ENCODE results near the gene ABHD4. TPM values are rescaled to one million over a fixed set of nuclear protein-coding genes. Genes with fewer than 3 reads are reported as not detected.
"Not testable (repeated sequence)": the region's sequence is repeated elsewhere in the genome, so short reads cannot be mapped to it uniquely, and the experiment has no call there.

Gene ABHD4
- total RNA-seq, 2 donors from 2014 or later = 18.8 to 21.9 TPM

DNA sequence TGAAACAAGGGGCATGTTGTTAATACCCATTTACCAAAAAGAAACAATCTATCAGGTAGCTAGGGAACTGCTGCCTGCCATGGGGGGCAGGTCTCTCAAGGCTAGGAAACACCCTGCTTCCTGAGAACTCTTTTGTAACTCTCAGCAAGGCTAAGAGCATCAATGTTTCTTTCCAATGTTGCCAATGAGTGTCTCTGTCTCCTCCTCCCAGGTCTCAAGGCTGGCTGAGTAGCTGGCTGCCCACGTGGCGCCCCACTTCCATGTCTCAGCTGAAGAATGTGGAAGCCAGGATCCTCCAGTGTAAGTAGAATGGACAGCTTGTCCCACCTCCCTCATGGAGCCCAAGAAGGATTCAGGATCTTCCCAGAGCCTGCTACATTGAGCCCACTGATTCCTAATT is 3.4 kb downstream of the ABHD4 start:
- ATAC-seq (replicated peaks in 1 of 2) = no peak

GRCh38 chr14:22601996-22602395 is 3.9 kb downstream of the ABHD4 start:
- Mint-ChIP-seq H3K27me3 (ENCODE audit: low read depth) (no peaks in the 10 kb centered on the region), H3K27ac (no peak overlapping the region), H3K4me3 (no peak overlapping the region), H3K36me3 (ENCODE audit: insufficient read depth in 2 of 2) (peaks cover 9 to 10% of the 10 kb centered on the region in 2 donors), H3K4me1 (ENCODE audit: low read depth) (peaks cover 37% of the 10 kb centered on the region), H3K9me3 (no peaks in the 10 kb centered on the region)
- no peak for DNase-seq
- no peak for ATAC-seq (replicated peaks in 1 of 2)

More for the DNA sequence above, 3.4 kb downstream of the ABHD4 start:
- Mint-ChIP-seq H3K9me3 (no peaks in the 10 kb centered on the region), H3K27ac (no peak overlapping the region), H3K36me3 (ENCODE audit: insufficient read depth in 2 of 2) (peaks cover 9 to 10% of the 10 kb centered on the region in 2 donors), H3K4me3 (no peak overlapping the region), H3K4me1 (ENCODE audit: low read depth) (peaks cover 37% of the 10 kb centered on the region), H3K27me3 (ENCODE audit: low read depth) (no peaks in the 10 kb centered on the region)
- DNase-seq = no peak

- Mint-ChIP-seq H3K9me3 (no peaks in the 10 kb centered on the region), H3K36me3 (ENCODE audit: insufficient read depth in 2 of 2) (peaks cover 8 to 10% of the 10 kb centered on the region in 2 donors), H3K27ac (no peak overlapping the region), H3K4me1 (ENCODE audit: low read depth) (peaks cover 31% of the 10 kb centered on the region), H3K27me3 (ENCODE audit: low read depth) (no peaks in the 10 kb centered on the region), H3K4me3 (no peak overlapping the region)
- DNase-seq = no peak
- ATAC-seq (replicated peaks in 1 of 2) = no peak
Measured at GRCh38 chr14:22602862-22603261, 4.8 kb downstream of the ABHD4 start.

GRCh38 chr14:22606380-22606779 is 8.3 kb downstream of the ABHD4 start:
- no peak for DNase-seq
- H3K36me3 Mint-ChIP-seq (ENCODE audit: insufficient read depth in 2 of 2) = peaks cover 10 to 14% of the 10 kb centered on the region in 2 donors

GRCh38 chr14:22607291-22607690 is 9.2 kb downstream of the ABHD4 start:
- ATAC-seq (replicated peaks in 1 of 2) = no peak
- Mint-ChIP-seq H3K27me3 (ENCODE audit: low read depth) (no peaks in the 10 kb centered on the region), H3K36me3 (ENCODE audit: insufficient read depth in 2 of 2) (peaks cover 8 to 12% of the 10 kb centered on the region in 2 donors), H3K27ac (no peak overlapping the region), H3K4me3 (no peak overlapping the region), H3K9me3 (no peaks in the 10 kb centered on the region), H3K4me1 (ENCODE audit: low read depth) (peaks cover 3% of the 10 kb centered on the region)
- no peak for DNase-seq

More at GRCh38 chr14:22606380-22606779, 8.3 kb downstream of the ABHD4 start:
- no peak for ATAC-seq (replicated peaks in 1 of 2)
- no peak overlapping the region for H3K27ac Mint-ChIP-seq
- peaks cover 8% of the 10 kb centered on the region for H3K4me1 Mint-ChIP-seq (ENCODE audit: low read depth)
- H3K9me3 Mint-ChIP-seq = no peaks in the 10 kb centered on the region
- no peak overlapping the region for H3K4me3 Mint-ChIP-seq
- H3K27me3 Mint-ChIP-seq (ENCODE audit: low read depth) = no peaks in the 10 kb centered on the region

DNA sequence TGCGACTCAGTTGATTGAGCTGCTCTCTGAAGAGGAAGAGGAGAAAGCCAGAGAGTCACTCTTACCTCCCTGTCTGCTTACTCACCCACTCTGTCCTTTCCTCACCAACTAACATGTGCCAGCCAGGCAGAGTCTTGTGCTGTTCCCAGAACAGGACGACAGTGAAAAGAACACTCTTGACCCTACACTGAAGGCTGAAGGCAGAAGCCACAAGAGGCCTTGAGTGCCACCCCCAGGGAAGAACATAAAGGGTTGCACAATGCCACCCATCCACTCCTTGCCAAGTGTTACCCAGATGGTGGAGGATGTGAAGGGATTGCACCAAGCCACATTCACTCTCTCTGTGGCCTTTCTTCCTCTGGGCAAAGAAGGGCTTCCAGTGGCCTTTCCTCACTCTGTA is 12.8 kb downstream of the ABHD4 start:
- H3K27me3 Mint-ChIP-seq (ENCODE audit: low read depth) = no peaks in the 10 kb centered on the region
- H3K4me3 Mint-ChIP-seq = no peak overlapping the region
- DNase-seq (no peak), ATAC-seq (replicated peaks in 1 of 2) (no peak)
- no peaks in the 10 kb centered on the region for H3K4me1 Mint-ChIP-seq (ENCODE audit: low read depth)
- H3K9me3 Mint-ChIP-seq = no peaks in the 10 kb centered on the region
- peaks cover 3 to 8% of the 10 kb centered on the region in 2 donors for H3K36me3 Mint-ChIP-seq (ENCODE audit: insufficient read depth in 2 of 2)
- H3K27ac Mint-ChIP-seq = no peak overlapping the region

DNA sequence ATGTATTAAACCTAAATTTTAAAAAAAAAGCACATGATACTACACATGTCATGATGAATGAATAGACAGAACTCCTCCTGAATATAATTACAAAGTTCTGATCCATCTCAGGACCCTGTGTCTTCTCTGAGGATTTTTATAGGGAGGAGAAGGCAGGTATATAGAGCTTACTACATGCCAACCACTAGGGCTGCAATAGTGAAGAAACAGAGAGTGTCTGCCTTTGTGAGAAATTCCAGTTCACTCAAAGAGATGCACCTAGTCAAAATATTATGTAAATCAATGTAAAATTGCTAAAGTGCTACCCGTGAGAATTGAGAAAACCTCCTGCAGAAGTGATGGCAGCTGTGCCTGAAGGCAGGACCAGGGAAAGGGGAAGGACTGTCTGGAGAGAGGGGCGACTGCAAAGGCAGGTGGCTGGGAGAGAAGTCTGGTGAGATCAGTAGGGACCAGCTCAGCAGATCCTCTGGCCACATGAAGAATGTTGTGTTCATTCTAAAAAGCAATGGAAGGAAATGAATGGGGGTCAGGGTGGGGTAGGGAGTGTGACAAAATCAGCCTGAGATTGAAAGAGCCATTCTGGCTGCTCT is 15.1 kb downstream of the ABHD4 start:
- ATAC-seq (replicated peaks in 1 of 2) = no peak
- peaks cover 0 to 2% of the 10 kb centered on the region in 2 donors for H3K9me3 Mint-ChIP-seq
- H3K4me3 Mint-ChIP-seq = no peak overlapping the region
- no peak for DNase-seq
- no peak overlapping the region for H3K27ac Mint-ChIP-seq
- H3K27me3 Mint-ChIP-seq (ENCODE audit: low read depth) = no peaks in the 10 kb centered on the region
- peaks cover 3 to 9% of the 10 kb centered on the region in 2 donors for H3K36me3 Mint-ChIP-seq (ENCODE audit: insufficient read depth in 2 of 2)
- H3K4me1 Mint-ChIP-seq (ENCODE audit: low read depth) = no peaks in the 10 kb centered on the region

DNA sequence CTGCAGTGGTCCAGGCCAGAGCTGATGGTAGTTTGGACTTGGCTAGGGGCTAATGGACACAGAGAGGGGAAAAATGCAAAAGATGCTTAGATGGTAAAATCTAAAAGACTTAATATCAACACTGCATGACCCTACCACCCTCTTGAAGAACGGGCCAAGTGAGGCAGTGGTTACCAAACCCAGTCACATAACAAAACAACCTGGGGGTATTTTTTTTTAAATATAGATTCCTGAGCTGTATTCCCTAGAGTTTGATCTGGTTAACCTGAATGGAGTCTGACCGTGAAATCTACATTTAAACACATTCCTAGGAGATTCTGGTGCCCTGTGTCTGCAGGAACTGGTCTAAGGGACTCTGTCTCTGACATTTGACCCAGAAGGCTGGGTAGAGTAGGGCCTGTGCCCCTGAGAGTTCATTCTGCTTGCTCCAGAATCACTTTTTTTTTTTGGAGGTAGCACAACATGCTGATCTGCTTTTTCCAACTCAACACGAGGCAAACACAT is 15.7 kb downstream of the ABHD4 start:
- Mint-ChIP-seq H3K4me1 (ENCODE audit: low read depth) (no peaks in the 10 kb centered on the region), H3K9me3 (peaks cover 0 to 2% of the 10 kb centered on the region in 2 donors), H3K36me3 (ENCODE audit: insufficient read depth in 2 of 2) (peaks cover 3 to 9% of the 10 kb centered on the region in 2 donors), H3K27me3 (ENCODE audit: low read depth) (no peaks in the 10 kb centered on the region), H3K4me3 (no peak overlapping the region), H3K27ac (no peak overlapping the region)
- no peak for ATAC-seq (replicated peaks in 1 of 2)
- no peak for DNase-seq

DNA sequence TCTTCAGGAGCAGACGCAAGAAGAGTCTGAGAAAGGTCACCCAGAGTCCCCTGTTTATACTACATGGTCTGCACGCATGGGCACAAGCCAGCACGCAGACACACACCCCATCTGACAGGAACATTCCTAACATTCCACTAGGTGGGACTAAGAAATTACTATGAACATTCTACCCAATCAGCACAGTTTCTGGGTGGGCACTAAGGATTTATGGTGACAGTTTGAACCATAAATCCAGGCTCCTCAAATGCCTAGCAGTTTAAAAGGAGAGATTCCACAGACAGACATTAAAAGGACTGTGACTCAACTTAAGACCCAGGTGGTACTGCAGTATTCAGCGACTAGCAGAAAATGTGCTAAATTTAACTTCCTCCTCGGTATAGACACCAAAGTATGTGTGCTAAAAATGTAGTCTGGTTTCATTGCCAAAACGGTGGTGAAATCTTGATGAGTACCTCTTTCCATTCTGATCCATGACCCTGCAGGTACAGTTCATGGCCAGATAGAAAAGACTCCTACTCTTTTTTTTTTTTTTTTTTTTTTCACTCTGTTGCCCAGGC is 16.2 kb downstream of the ABHD4 start:
- no peaks in the 10 kb centered on the region for H3K4me1 Mint-ChIP-seq (ENCODE audit: low read depth)
- ATAC-seq (replicated peaks in 1 of 2) (no peak), DNase-seq (no peak)
- H3K27me3 Mint-ChIP-seq (ENCODE audit: low read depth) = no peaks in the 10 kb centered on the region
- peaks cover 3 to 9% of the 10 kb centered on the region in 2 donors for H3K36me3 Mint-ChIP-seq (ENCODE audit: insufficient read depth in 2 of 2)
- H3K27ac Mint-ChIP-seq = no peak overlapping the region
- H3K9me3 Mint-ChIP-seq = peaks cover 0 to 2% of the 10 kb centered on the region in 2 donors
- no peak overlapping the region for H3K4me3 Mint-ChIP-seq

- H3K36me3 Mint-ChIP-seq (ENCODE audit: insufficient read depth in 2 of 2); H3K4me3 Mint-ChIP-seq; H3K9me3 Mint-ChIP-seq; DNase-seq; H3K27ac Mint-ChIP-seq; ATAC-seq (replicated peaks in 1 of 2); H3K4me1 Mint-ChIP-seq (ENCODE audit: low read depth); H3K27me3 Mint-ChIP-seq (ENCODE audit: low read depth): not testable (repeated sequence)
Measured at GRCh38 chr14:22615765-22616164, 17.7 kb downstream of the ABHD4 start.

GRCh38 chr14:22622255-22622654 is 24.2 kb downstream of the ABHD4 start:
- H3K9me3 Mint-ChIP-seq = peaks cover 0 to 2% of the 10 kb centered on the region in 2 donors
- H3K4me1 Mint-ChIP-seq (ENCODE audit: low read depth) = peaks cover 5% of the 10 kb centered on the region
- H3K27me3 Mint-ChIP-seq (ENCODE audit: low read depth) = peaks cover 8% of the 10 kb centered on the region
- no peak overlapping the region for H3K27ac Mint-ChIP-seq
- H3K4me3 Mint-ChIP-seq = no peak overlapping the region
- DNase-seq = no peak
- no peaks in the 10 kb centered on the region for H3K36me3 Mint-ChIP-seq (ENCODE audit: insufficient read depth in 2 of 2)
- no peak for ATAC-seq (replicated peaks in 1 of 2)

DNA sequence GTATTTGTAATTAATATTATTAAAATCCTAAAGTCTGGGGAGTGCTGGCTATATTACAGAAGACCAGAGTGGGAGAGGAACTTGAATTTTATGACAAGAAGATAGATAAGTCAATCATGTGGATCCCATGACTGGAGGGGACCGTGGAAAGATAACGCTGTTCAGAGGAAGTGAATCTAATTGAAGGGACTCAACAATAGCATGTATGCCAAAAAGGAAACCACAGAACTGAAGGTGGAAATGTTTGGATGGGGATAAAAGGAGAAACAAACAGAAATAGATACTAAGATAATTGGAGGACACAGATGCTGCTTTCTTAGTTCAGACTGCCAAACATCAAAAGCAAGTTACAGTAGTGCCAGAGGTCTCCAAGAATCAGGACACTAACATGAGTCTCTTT is 24.9 kb downstream of the ABHD4 start:
- H3K4me3 Mint-ChIP-seq = no peak overlapping the region
- no peaks in the 10 kb centered on the region for H3K36me3 Mint-ChIP-seq (ENCODE audit: insufficient read depth in 2 of 2)
- peaks cover 0 to 2% of the 10 kb centered on the region in 2 donors for H3K9me3 Mint-ChIP-seq
- peaks cover 5% of the 10 kb centered on the region for H3K4me1 Mint-ChIP-seq (ENCODE audit: low read depth)
- no peak overlapping the region for H3K27ac Mint-ChIP-seq
- ATAC-seq (replicated peaks in 1 of 2) (no peak), DNase-seq (no peak)
- peaks cover 8% of the 10 kb centered on the region for H3K27me3 Mint-ChIP-seq (ENCODE audit: low read depth)

DNA sequence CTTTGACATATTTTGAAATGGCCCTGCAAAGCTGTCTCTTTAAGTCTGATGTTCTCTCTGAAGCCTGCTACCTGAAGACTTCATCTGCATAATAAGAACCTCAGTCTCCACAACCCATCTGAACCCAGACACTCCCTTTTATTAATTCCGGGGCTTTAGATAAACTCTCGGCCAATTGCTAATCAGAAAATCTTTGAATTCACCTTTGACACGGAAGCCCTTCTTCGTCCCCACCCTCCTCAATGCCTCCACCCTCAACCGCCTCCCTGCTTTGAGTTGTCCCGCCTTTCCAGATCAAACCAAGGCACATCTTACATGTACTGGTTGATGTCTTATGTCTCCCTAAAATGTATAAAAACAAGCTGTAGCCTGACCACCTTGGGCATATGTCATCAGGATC is 28.5 kb downstream of the ABHD4 start:
- Mint-ChIP-seq H3K27me3 (ENCODE audit: low read depth) (peaks cover 8% of the 10 kb centered on the region), H3K4me1 (ENCODE audit: low read depth) (peaks cover 5% of the 10 kb centered on the region), H3K4me3 (no peak overlapping the region), H3K9me3 (peaks cover 4 to 9% of the 10 kb centered on the region in 2 donors), H3K27ac (no peak overlapping the region), H3K36me3 (ENCODE audit: insufficient read depth in 2 of 2) (peaks cover 3 to 7% of the 10 kb centered on the region in 2 donors)
- no peak for ATAC-seq (replicated peaks in 1 of 2)
- no peak for DNase-seq

Data from activated T-cell treated with anti-CD3 and anti-CD28 coated beads, Interleukin-2, amount 50 U/mL, for 72 hours (primary cell).